PC-9 (cell line): ENCODE data around the gene PITPNC1. TPM values are rescaled to one million over a fixed set of nuclear protein-coding genes. Genes with fewer than 3 reads are reported as not detected.

ENCODE experiments used
- BruUV-seq: library from RNA; stranded (reverse); fragments of 400-500 nt; replicated peaks from 2 replicates; lab custom pipeline; 2021; lab: Mats Ljungman, UMichigan
- CTCF ChIA-PET: fragments of 300-600 bp; sonication (Branson Sonifier 250); formaldehyde crosslinking; loops from one replicate; lab custom pipeline; 2022; ENCODE audit warnings: antibody characterized with exemption; lab: Charles Lee
- POLR2A ChIA-PET: fragments of 300-600 bp; sonication (Branson Sonifier 250); formaldehyde crosslinking; loops from one replicate; lab custom pipeline; 2022; ENCODE audit warnings: antibody characterized with exemption; ENCODE audit not compliant: unreplicated experiment; lab: Charles Lee
- DNase-seq, 2 experiments: peaks; one replicate each; pipeline versions ENCODE4 v3.0.0 to v3.0.0-alpha.2; 2015 to 2022; ENCODE audit warnings: mixed read lengths in 1 of 2
- H2AFZ ChIP-seq: fragments of 200-600 bp; sonication (generic); 2 replicates; pipeline ENCODE4 v1.8.1; 2017; ENCODE audit warnings: antibody characterized with exemption
- H3F3A ChIP-seq: fragments of 200-600 bp; sonication (generic); 2 replicates; pipeline ENCODE4 v1.8.1; 2017; ENCODE audit warnings: antibody characterized with exemption, mild to moderate bottlenecking, low read depth; ENCODE audit not compliant: insufficient read depth
- H3K27ac ChIP-seq: fragments of 200-600 bp; sonication (generic); 2 replicates; pipeline ENCODE4 v1.6.1; 2016; ENCODE audit warnings: mixed run types
- H3K27me3 ChIP-seq: fragments of 200-600 bp; sonication (generic); 2 replicates; pipeline ENCODE4 v1.6.1; 2016; ENCODE audit warnings: low read depth, mixed run types; ENCODE audit not compliant: insufficient read depth
- H3K36me3 ChIP-seq: fragments of 200-600 bp; sonication (generic); 2 replicates; pipeline ENCODE4 v1.6.1; 2016; ENCODE audit warnings: low read depth, mixed run types
- H3K4me1 ChIP-seq: fragments of 200-600 bp; sonication (generic); replicated peaks from 2 replicates; pipeline ENCODE4 v1.6.1; 2016; ENCODE audit warnings: mixed run types; ENCODE audit not compliant: insufficient read depth
- H3K4me2 ChIP-seq: fragments of 200-600 bp; sonication (generic); 2 replicates; pipeline ENCODE4 v1.6.1; 2017; ENCODE audit warnings: mixed run types
- H3K4me3 ChIP-seq: fragments of 200-600 bp; sonication (generic); 2 replicates; pipeline ENCODE4 v1.6.1; 2016; ENCODE audit warnings: mixed run types
- H3K79me2 ChIP-seq: fragments of 200-600 bp; sonication (generic); 2 replicates; pipeline ENCODE4 v1.6.1; 2017; ENCODE audit warnings: low read depth, mixed run types
- H3K9me2 ChIP-seq: fragments of 200-600 bp; sonication (generic); 2 replicates; pipeline ENCODE4 v1.8.1; 2017; ENCODE audit warnings: mild to moderate bottlenecking; ENCODE audit not compliant: insufficient read depth
- H3K9me3 ChIP-seq: fragments of 200-600 bp; sonication (generic); 2 replicates; pipeline ENCODE4 v1.8.1; 2016; ENCODE audit warnings: low read depth; ENCODE audit not compliant: insufficient read depth
- H4K20me1 ChIP-seq: fragments of 200-600 bp; sonication (generic); 2 replicates; pipeline ENCODE4 v1.8.1; 2017; ENCODE audit not compliant: insufficient read depth
- EZH2 ChIP-seq: fragments of 200-600 bp; sonication (generic); IDR thresholded peaks from 2 replicates; pipeline ENCODE4 v1.8.0; 2017; ENCODE audit warnings: antibody characterized with exemption, low read depth
- intact Hi-C: fragments of 100-400 bp; cut with micrococcal nuclease; formaldehyde crosslinking; loops from one replicate; pipeline ENCODE4 v1.10.0; 2022; ENCODE audit not compliant: unreplicated experiment
- total RNA-seq: library from RNA; stranded (reverse); gene quantifications from 2 replicates; pipeline ENCODE4 v1.2.3, GENCODE V29; 2021
- TF ChIP-seq, protein P1 (sequence below): fragments of 200-600 bp; sonication (generic); conservative IDR thresholded peaks from 2 replicates; pipeline ENCODE4 v1.6.1; 2017; ENCODE audit warnings: mixed run types, antibody characterized with exemption, mild to moderate bottlenecking, moderate library complexity

The PITPNC1 gene
- total RNA-seq, 1 experiment from 2014 or later = 6.0 TPM

DNA sequence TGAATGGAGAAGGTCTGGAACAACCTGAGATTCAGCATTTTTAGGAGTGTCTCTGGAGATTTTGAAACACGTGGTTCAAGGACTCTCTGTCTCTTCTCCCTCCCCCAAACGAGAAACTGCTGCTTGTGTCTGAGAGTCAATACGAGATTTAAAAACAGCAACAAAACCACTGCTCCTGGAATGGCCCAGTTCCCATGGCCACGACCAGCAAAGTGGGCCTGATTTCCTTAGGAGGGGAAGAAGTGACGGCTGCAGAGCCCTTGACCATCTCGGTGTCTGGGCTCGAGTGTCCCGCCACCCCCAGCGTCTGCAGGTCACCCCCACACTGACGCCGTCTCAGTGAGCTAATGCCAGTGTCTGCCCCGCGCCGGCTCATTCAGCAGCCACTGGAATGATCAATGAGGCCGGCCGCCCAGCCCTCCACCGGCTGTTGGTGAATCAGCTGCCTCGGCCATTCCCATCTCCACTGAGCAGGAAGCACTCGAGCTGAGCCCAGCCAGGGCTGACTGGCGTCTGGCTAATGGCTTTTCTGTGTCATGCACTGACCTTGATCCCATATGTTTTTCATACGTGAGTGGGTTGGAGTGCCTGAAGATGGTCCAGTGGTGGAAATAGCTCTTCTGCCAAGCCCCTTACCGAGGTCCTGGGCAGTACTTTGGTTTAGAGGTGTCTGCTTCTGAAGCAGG is 151.8 kb downstream of the PITPNC1 start:
- peaks cover 9% of the 10 kb centered on the region; the same call in 1 of the 2 replicates for H3K4me1 ChIP-seq
- 0 out of 2 replicates have a peak, but pooled peaks cover 4% of the 10 kb centered on the region for H3F3A ChIP-seq
- no peaks in the 10 kb centered on the region for H3K36me3 ChIP-seq
- no peaks in the 10 kb centered on the region for H3K79me2 ChIP-seq
- CTCF ChIA-PET = interaction anchor here (0.6 kb wide), 1 partner anchor 138 kb away, joined by 3 read pairs; no protein-coding TSS in a partner anchor
- TF ChIP-seq, protein P1, sequence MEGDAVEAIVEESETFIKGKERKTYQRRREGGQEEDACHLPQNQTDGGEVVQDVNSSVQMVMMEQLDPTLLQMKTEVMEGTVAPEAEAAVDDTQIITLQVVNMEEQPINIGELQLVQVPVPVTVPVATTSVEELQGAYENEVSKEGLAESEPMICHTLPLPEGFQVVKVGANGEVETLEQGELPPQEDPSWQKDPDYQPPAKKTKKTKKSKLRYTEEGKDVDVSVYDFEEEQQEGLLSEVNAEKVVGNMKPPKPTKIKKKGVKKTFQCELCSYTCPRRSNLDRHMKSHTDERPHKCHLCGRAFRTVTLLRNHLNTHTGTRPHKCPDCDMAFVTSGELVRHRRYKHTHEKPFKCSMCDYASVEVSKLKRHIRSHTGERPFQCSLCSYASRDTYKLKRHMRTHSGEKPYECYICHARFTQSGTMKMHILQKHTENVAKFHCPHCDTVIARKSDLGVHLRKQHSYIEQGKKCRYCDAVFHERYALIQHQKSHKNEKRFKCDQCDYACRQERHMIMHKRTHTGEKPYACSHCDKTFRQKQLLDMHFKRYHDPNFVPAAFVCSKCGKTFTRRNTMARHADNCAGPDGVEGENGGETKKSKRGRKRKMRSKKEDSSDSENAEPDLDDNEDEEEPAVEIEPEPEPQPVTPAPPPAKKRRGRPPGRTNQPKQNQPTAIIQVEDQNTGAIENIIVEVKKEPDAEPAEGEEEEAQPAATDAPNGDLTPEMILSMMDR = no peak
- TF ChIP-seq EZH2 = no peak
- peak; percentile 76 to 81 for DNase-seq
- POLR2A ChIA-PET = no interaction called here
- H3K9me2 ChIP-seq = no peaks in the 10 kb centered on the region
- H2AFZ ChIP-seq = peak overlapping the region; percentile 69
- H3K27me3 ChIP-seq = no peaks in the 10 kb centered on the region
- peak overlapping the region; percentile 63 for H3K4me2 ChIP-seq
- H3K9me3 ChIP-seq = no peaks in the 10 kb centered on the region
- H4K20me1 ChIP-seq = no peaks in the 10 kb centered on the region
- peak overlapping the region; percentile 10; the same call in 1 of the 2 replicates for H3K27ac ChIP-seq
- intact Hi-C loops = no loop called here
- BruUV-seq = no TSS peak
- H3K4me3 ChIP-seq = peak overlapping the region; percentile 26; the same call in 1 of the 2 replicates

DNA sequence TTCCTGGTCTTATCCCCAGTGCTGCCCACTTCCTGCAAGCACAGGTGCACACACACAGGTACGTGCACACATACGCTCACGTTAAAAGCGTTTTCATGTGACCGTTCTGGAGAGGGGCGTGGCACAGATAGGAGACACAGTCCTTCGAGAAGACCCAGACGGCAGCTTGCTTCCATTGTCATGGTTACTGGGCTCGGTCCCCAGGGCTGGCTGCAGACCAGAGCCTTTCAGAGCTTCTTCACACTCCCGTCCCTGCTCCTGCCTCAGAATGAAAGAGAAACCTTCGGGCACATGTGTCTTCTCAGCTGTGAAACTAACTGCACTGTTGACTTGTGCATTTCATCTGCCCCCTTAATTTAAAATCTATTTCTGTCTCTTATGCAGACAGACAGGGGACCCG is 154.2 kb downstream of the PITPNC1 start:
- intact Hi-C loops = no loop called here
- no TSS peak for BruUV-seq
- H3K79me2 ChIP-seq = no peaks in the 10 kb centered on the region
- no peaks in the 10 kb centered on the region for H3K9me2 ChIP-seq
- TF ChIP-seq, protein P1 = no peak
- no peak for TF ChIP-seq EZH2
- no peaks in the 10 kb centered on the region for H3K36me3 ChIP-seq
- no peaks in the 10 kb centered on the region for H3K9me3 ChIP-seq
- no peak overlapping the region for H2AFZ ChIP-seq
- no peak for DNase-seq
- 0 out of 2 replicates have a peak, but pooled peaks cover 4% of the 10 kb centered on the region for H3F3A ChIP-seq
- ChIA-PET POLR2A (no interaction called here), CTCF (no interaction called here)
- H3K4me1 ChIP-seq = peaks cover 9% of the 10 kb centered on the region; the same call in 1 of the 2 replicates
- no peak overlapping the region for H3K4me2 ChIP-seq
- H3K4me3 ChIP-seq = no peak overlapping the region
- H4K20me1 ChIP-seq = no peaks in the 10 kb centered on the region
- H3K27me3 ChIP-seq = no peaks in the 10 kb centered on the region
- H3K27ac ChIP-seq = no peak overlapping the region

GRCh38 chr17:67532326-67532871 is 155.3 kb downstream of the PITPNC1 start:
- H3K4me2 ChIP-seq = no peak overlapping the region
- POLR2A ChIA-PET = no interaction called here

More at GRCh38 chr17:67532326-67532871, 155.3 kb downstream of the PITPNC1 start:
- no peaks in the 10 kb centered on the region for H3K9me2 ChIP-seq
- no peak overlapping the region for H3K4me3 ChIP-seq
- no peaks in the 10 kb centered on the region for H3K79me2 ChIP-seq
- no peak overlapping the region for H3K27ac ChIP-seq
- BruUV-seq = no TSS peak
- intact Hi-C loops = no loop called here
- H4K20me1 ChIP-seq = no peaks in the 10 kb centered on the region
- CTCF ChIA-PET = interaction anchor here (0.7 kb wide), 1 partner anchor 56 kb away, joined by 4 read pairs; no protein-coding TSS in a partner anchor
- H3K9me3 ChIP-seq = no peaks in the 10 kb centered on the region
- H2AFZ ChIP-seq = no peak overlapping the region
- no peaks in the 10 kb centered on the region for H3K36me3 ChIP-seq
- TF ChIP-seq, protein P1 = no peak
- no peak for TF ChIP-seq EZH2
- no peak for DNase-seq
- H3K27me3 ChIP-seq = no peaks in the 10 kb centered on the region
- H3K4me1 ChIP-seq = peaks cover 9% of the 10 kb centered on the region; the same call in 1 of the 2 replicates
- 0 out of 2 replicates have a peak, but pooled peaks cover 4% of the 10 kb centered on the region for H3F3A ChIP-seq
